HG02870 (cell line): ENCODE results near the gene KIAA1217.
A peak's percentile ranks its signal among the peaks of the same experiment; 100 is the strongest.

Experiments used
- ATAC-seq: cut with Tn5 transposase; IDR thresholded peaks from one replicate; pipeline ENCODE4 v1.9.1; 2021; ENCODE audit warnings: mild to moderate bottlenecking, moderate library complexity; ENCODE audit not compliant: unreplicated experiment

The KIAA1217 gene

DNA sequence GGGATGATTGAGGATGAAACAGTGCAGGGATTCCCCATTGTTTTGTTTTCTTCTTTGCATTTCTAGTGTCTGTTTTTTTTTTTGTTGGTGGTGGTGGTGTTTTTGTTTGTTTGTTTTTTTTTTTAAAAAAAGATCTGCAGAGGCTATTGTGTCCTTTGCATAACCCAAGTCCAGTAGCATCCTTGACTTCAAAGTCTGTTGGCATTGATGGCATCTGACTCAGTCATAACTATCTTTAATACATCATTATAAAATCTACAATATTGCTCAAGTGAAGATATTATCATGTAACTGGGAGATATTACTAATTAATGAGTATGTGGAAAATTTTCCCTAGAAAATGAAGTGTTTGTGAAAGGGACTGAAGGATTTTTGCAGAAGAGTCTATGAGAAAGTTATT is 70.2 kb downstream of the KIAA1217 start:
- no peak for ATAC-seq

DNA sequence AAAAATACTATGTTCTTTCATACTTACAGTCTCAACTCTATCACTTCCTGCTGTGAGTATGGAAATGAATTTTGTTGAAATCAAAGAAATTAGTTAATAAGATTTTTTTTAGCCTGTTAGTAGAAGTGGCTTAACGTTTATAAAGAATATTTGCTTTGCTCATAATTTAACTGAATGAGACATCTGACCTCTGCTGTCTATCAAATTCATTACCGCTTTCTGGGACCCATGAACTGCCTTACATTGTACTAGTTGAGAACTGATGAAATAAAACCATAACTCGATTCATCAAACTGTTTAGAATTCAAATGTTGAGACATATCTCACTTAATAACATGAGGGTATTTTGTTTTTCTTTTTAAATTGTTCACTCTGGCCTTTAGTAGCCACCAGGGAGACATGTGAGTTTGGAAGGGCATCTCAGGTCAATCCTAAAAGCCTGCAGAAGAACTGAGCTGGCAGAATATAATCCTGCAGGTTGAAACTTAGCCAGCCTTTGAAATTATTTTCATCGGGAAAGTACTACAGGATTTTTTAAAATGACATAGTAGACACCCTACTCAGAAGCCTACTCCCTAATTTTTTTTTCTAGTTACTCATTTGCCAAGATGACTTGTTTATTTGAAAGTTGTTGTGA is 78.7 kb downstream of the KIAA1217 start:
- no peak for ATAC-seq

DNA sequence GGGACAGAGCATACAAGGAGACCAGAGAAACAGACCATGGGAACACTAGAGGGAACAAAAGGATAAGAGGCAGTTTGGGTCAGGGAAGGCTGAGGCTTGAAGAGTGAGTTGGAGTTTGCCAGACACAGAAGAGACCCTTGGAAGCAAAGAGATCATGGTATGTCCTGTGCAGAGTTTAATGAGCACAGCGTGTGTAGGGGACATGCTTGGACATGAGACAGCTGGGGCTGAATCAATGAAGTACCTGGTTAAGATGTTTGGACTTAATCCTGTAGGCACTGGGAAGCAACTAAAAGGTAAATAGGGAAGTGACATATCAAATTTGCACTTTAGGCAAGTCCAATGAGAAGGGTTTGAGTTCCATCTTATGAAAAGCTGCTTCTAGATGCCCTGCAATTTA is 79.6 kb downstream of the KIAA1217 start:
- no peak for ATAC-seq

DNA sequence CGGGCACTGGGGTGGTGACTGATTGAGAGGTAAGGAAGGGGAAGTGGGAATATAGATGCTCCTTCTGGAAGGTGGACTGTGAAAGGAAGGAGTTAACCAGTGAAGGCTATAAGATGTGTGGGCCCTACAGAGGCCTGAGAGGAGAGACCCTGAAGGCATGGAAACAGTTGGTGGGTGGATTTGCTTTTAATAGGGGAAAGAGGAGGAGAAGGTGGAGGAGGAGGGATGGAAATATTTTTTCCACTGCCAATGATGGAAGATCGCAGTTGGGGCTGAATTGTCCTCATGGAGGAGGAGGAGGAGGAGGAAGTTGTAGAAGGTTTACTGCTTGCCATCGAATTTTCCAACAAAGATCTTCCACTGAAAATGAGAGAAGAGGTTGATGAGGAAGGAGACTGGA is 80.3 kb downstream of the KIAA1217 start:
- ATAC-seq, result no peak

DNA sequence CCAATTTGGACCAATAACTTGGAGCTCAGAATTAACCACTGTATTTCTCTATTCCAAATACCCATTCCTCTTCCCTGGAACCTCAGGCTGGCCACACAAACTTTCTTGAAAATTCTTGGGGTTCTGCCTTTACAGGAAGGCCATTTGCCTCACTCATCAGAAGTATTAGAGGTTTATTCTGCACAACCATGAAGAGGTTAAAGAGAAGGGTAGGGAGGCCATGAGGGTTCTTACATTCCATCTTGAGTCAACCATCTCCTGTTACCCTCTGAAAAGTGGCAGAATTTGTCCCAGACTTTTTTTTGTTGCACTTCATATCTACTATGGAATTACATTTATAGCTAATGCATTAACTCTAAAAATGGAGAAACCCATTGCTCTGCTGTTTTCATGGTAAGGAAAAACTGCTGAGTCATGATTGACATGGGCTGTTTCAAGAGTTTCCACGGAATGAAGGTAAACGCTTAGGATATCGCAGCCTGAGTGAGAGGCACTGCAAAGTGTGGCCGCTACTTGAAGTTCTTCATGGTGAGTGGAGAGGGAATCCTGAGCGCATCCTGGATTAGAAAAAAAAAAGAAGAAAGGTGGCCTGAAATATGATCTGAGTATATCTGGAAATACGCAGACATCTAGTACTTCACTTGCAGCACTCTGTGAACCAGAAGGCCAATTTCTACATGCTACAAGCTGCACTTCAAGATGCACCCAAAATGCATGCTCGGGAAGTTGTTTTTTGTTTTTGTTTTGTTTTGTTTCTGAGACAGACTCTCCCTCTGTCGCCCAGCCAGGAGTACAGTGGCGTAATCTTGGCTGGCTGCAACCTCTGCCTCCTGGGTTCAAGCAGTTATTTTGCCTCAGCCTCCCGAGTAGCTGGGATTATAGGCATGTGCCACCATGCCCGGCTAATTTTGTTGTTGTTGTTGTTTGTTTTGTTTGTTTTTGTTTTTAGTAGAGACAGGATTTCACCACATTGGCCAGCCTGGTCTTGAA is 83.7 kb downstream of the KIAA1217 start:
- no peak for ATAC-seq

DNA sequence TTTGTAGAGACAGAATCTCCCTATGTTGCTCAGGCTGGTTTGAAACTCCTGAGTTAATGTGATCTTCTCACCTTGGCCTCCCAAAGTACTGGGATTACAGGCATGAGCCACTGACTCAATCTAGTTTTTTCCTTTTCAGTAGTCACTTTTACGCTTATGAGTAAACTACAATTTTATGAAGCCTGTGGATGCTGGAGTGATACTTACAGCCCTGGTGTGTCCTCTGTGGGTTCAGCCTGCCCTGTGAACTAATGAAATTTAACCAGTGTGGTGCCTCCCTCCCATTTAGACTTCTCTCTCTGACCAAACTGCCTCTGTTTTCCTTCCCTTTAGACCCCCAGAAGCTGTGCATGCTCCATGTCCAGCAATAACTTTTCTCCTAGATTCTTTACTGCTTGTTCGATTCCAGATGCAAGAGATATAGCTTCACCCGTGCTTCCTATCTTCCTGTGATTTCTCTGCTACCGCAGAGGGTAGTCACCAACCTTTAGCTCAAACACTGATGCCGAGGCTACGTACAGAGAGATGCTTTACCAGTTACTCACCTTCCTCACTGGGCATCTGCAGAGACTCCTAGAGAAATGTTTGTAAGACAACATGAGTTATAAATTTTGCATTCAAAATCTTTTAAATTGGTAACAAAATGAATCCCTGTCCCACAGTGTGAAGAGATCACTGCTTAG is 90.8 kb downstream of the KIAA1217 start:
- peak; percentile 80 for ATAC-seq

DNA sequence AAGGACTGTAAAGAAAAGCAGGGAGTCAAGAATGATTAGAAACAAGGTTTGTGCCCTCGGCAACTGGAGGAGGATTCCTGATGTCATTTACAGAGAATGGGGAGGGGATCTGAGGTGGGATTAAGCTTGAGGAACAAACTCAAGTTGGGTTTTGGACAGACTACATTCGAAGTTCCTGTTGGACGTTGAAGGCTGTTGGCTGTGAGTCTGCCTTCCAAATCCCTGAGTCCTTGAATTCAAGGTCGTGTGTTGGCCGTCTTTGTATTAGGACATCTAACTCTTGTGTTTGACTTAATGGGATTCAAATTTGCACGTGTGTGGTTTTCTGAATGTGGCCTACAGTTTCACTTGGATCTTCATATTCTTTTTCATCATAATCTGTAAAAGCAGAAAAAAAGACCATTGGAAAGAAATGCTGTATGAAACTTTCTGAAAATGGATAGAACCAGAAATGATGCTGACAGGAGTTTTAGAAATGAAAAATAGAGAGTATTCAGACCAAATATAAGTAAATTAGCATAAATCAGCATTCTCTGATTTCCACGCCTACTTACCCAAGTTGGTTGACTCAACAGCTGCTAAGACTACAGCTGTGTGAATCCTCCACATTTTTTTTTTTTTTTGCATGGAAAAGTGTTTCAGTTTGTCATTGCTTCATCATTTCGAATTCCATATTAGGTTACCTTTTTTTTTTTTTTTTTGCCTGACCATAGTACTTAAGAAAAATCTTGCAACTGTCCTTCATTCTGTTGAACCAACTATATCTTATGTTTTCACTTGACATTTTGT is 94.8 kb downstream of the KIAA1217 start:
- ATAC-seq, result no peak

DNA sequence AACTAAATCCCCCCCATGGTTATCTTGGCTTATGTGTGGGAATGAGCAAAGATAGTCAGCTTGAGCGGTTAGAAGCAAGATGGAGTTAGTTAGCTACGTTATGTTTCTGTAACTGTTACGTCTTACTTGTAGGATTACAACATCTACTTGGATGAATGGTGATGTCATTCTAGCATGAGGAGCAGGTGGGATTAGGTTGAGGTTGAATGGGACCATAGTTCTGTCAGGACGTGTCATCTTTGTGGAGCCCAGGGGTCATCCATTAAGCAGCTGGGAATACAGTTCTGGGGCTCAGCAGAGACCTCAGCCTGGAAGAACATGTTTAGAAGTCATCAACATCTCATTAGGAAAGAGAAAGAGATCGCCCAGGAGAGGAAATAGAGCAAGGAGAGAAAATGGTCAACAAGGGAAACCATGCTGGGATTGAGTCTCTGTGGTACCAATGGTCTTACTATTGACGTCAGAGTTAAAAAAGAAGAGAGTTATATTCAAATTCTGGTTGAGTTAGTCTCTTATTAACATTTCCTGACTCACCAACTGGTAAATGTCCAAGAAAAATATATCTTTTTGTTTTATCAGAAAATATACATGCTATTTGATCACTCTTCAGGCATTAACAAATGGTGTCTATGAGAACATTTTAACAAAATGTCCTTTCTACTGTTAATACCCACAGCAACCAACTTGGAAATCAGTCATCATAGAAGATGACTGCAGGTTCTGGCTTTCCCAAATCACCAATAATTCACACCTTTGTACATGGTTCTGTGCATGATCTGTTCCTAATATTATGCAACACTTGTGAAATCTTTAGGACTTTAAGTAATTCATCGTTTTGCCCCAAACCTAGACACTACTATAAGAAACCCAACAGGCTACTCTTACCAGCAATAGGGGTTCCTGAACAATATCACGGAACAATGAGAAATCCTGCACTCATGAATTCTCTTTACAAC is 96.9 kb downstream of the KIAA1217 start:
- no peak for ATAC-seq

DNA sequence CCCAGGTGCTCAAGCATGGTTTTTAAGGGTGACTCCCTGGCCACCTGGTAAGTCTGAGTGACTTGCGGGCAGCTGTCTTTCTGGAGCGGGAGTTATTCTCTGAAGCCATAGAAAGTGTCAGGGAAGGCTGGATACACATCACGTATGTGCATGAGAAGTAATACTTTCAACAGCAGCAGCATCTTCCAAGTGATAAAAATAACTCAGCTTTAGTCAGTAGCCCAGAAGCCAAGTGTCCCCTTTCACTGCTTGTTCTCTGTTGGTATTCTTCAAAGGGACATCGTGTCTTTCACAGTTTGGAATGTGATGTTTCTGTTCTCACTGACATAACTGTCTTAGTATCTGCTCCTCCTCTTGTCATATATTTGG is 97.6 kb downstream of the KIAA1217 start:
- ATAC-seq, result no peak

DNA sequence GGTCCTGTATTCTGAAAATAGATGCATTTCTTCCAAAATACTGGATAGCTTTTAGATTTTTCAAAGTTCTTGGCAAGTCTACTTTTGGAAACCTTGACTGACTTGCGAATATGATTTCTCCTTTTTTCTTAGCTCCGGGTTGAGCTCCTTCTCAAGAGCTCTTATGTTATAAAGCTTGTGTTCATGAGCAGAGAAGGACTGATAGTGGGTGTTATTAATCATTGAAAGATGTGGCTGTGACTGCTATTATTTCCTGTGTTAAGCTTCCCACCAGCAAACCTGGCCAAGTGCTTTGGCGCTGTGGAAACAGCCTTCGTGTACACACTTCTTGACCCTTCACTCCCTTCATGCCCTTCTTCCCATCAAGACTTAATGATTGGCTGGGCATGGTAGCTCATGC is 98.2 kb downstream of the KIAA1217 start:
- no peak for ATAC-seq

DNA sequence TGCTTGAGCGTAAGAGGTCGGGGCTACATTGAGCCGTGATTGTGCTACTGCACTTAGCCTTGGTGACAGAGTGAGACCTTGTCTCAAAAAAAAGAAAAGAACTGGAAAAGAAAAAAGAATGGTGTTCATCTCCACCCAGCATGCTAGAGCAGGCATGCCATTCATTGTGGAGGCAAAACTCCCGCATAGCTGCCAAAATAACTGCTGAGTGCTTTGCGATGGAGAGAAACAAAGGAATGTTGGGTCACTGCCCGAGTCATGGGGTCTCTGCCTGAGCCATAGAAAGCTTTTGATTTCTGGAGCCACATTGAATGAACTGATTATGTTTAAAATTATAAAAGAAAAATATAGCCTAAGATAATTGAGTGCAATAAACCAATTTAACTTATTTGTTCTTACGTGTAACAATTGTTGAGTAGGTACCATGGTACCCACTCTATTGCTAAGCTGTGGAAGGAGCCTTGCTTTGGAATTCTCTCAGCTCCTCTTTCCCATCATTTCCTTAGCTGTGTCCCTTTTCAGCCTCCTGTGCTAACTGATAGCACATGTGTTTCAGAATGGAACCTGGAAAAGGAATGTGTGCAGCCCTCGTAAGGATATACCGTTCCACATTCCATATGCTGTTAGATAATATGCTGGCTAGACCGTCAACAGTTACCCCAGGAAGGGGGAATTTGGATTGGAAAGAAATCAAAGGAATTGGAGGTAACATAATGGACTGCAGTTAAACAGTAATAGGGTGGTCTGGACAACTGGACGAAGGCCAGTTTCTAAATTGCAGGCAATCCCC is 99.0 kb downstream of the KIAA1217 start:
- no peak for ATAC-seq

DNA sequence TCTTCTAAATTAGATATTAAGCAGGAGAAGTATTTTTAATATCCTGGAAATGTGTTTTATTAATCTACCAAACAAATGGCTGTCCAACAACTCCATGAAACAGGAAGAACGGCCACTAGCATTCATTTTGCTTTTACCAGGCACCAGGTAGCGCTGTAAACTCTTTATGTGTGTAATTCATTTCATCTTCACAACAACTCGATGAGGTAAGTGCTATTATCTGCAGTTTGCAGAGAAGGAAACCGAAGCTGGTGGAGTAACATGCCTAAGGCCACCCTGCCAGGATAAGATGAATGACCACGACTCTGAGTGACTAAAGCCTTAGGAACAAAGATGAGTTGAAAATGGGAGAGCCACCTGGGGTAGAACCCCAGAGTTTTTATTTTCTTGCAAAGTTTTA is 101.2 kb downstream of the KIAA1217 start:
- ATAC-seq, result no peak

DNA sequence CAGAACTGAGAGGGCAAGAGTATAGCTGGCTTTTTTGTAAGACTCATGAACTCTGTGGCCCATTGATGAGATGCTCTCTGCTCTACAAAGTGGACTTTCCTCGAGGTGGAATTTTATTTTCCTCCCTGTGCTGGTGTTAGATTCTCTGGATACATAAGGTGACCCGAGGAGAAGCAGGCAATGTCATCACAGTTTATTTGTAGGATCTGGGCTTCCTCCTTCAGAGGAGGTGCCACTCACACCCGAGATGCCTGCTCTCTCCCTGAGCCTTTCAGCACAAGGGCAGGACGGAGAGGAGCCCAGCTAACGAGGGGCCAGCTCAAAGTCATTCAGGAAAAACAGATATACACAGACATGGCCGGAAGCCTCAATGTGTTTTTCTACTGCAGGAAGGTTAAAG is 103.0 kb downstream of the KIAA1217 start:
- ATAC-seq, result no peak

DNA sequence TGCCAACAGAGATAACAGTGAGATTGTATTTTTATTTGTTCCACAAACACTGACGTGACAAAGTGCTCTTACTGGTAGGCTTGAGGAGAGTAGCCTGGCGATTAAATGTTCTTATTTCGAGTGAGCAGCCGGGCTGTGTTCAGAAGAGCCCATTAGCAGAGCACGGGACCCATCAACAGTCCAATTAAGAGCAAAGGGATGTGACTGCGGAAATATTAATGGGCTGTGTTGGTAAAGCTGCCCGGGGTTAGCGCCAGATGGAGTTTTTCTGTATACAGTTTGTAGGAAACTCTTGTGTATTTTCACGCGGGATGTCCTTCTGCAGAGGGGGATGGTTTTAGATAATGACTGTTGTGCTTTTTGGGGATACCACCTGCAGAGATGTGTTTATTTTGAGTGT is 104.3 kb downstream of the KIAA1217 start:
- no peak for ATAC-seq

DNA sequence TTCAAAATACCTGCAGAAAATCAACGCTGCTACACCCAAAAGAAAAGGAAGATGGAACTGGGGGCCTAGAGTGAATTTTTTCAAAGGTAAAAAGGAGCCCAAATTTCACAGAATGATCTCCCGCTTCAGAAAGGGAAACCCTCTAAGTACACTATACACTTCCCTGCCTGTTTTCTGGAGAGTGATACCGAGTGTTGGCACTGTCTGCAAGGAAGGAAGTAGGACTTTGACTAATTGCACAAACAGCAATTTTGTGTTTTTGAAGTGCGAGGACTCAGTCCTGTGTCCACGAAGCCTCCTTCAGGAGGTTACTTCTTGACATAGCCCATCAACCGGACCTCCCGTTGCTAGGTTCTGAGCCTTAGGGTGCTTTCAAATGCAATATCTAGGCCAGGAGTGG is 106.3 kb downstream of the KIAA1217 start:
- ATAC-seq, result no peak

DNA sequence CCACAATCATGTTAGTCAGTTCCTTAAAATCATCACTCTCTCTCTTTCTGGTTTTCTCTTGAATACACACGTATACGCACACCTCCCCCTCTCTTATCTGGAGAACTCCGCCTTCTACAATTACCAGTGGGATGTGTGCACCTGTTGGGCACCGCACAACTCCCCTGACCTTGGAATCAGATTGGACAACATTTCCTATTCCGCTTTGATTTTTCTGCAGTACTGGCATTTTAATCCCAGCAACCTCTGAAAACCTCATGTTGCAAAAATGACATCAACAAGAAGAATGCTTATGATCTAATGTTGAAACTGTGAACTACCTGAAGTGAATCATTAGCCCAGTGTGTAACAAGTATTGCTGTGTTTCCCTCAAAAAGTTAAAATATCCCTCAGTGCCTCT is 109.6 kb downstream of the KIAA1217 start:
- ATAC-seq, result no peak

DNA sequence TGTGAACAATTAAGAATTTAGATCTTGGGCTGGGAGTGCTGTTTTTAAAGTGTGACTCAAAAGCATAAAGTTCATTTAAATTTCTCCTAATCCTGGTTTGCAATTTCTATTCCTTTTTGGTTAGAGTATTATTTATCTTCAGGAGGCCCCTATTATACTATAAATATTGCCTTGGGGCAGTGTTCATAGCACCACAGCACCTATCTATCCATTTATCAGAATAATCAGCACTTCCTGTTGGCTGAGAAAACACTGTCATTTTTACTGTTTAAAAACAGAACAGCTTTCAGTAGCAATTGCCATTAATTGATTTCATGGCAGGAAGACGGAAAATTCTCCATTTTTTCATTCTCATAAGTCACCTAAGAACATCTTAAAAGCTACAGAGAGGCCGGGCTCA is 111.4 kb downstream of the KIAA1217 start:
- ATAC-seq, result no peak

DNA sequence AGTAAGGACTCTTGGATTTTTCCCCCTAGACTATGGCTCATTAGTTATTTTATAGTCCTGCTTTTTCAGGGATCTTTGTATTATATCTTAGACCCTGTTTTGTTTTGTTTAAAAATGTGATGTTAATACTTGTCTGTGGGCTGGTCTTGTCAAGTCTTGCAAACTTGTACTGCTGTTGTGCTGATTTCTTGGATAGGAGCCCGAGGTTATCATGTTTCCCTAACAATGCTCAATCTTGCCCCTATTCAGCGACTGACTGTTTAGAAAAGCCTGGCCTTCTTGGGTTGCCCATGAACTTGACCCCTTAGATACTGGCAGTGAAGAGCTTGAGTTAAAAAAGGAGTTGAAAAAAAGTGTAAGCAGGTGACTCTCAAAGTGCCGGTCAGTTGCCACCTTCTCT is 115.7 kb downstream of the KIAA1217 start:
- ATAC-seq, result no peak

DNA sequence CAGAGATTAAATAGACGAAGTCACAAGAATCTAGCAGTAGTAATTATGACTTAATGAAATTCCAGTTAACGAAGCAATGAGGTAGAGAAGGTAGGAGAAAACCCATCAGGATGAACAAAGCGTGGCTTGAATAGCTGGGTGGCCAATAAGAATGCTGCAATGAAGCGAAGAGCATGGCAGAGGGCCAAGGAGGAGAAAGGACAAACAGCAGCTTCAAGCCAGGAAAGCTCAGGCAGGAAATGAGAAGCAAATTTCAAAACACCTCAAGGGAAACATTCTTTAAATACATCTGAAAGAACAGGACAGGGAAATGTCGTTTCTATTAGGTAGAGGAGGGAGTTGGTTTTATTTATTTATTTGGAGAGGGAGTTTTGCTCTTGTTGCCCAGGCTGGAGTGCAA is 122.5 kb downstream of the KIAA1217 start:
- no peak for ATAC-seq
